Adrenal gland (tissue), 5 donors: ENCODE measurements around the gene GTSE1.
A peak's percentile ranks its signal among the peaks of the same experiment; 100 is the strongest.

Experiments
- POLR2A ChIP-seq, 2 donors: fragments of 450-650 bp; IDR thresholded peaks; one replicate each; pipeline ENCODE4 v1.6.1; 2017; ENCODE audit warnings: antibody characterized with exemption in 2 of 2, mild to moderate bottlenecking in 2 of 2, moderate library complexity in 1 of 2
- TF ChIP-seq, protein P1 (sequence below), 6 experiments: fragments of 450-650 bp in 4 of 6; fragments of 200-600 bp in 2 of 6; sonication (generic) in 1 of 6; IDR thresholded peaks; 1 replicate in 5 of 6; 2 replicates in 1 of 6; pipeline versions ENCODE4 v1.5.1 to v1.8.0; 2016 to 2021; ENCODE audit warnings: antibody characterized with exemption in 6 of 6, mild to moderate bottlenecking in 2 of 6, moderate library complexity in 1 of 6
- donor health status: DM: no; HTN: no; CAD: no.

DNA sequence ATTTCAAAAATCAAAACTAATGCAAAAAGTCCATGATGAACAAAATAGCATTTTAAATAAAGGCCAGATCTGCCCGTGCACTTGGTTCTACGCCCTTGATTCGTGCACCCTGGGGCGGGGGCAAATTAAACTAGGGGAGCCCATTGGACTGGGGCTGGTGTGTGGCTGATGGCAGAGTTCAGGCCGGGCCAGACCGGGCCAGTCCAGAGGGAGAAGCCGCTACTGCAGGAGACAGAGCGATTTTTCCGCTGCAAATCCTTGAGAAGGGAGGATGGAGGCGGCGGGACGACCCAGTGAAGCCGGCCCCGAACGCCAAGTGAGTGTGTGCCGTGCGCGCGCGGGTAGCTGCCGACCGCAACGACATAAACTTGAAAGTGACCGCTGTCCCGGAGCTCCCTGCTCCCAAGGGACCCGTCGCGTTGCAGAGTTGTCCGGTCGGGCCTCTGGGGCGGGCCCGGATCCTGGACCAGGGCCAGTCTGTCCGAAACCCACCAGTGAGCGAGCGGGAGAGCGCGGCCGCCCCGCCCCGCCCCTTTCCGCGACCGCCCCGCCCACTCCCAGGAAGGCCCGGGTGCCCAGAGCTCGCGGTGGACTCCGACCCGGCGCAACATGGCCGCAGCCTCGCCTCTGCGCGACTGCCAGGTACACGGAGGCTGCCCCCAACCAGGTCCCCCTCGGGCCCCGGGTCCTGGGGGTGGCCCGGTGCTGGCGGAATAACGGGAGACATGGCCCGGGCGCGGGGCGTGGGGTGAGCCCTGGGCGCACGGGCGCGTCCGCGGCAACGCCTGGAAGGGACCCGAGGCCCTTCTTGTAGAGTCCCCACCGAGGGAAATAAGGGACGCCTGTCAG, 29.0 kb upstream of the GTSE1 start, which contains the start of gene TTC38:
- TF ChIP-seq, protein P1, sequence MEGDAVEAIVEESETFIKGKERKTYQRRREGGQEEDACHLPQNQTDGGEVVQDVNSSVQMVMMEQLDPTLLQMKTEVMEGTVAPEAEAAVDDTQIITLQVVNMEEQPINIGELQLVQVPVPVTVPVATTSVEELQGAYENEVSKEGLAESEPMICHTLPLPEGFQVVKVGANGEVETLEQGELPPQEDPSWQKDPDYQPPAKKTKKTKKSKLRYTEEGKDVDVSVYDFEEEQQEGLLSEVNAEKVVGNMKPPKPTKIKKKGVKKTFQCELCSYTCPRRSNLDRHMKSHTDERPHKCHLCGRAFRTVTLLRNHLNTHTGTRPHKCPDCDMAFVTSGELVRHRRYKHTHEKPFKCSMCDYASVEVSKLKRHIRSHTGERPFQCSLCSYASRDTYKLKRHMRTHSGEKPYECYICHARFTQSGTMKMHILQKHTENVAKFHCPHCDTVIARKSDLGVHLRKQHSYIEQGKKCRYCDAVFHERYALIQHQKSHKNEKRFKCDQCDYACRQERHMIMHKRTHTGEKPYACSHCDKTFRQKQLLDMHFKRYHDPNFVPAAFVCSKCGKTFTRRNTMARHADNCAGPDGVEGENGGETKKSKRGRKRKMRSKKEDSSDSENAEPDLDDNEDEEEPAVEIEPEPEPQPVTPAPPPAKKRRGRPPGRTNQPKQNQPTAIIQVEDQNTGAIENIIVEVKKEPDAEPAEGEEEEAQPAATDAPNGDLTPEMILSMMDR (IDR thresholded peaks at IDR 0.05) = no peak
- peak; percentile 29 to 92 for TF ChIP-seq POLR2A (IDR thresholded peaks at IDR 0.05)
